PFSK-1 (cell line): ENCODE measurements around the gene MIER1.

Experiments
- FOXP2 ChIP-seq: optimal IDR thresholded peaks from 2 replicates; pipeline ENCODE3; 2011; ENCODE audit warnings: borderline replicate concordance, control low read depth, inconsistent platforms; ENCODE audit not compliant: insufficient read depth; ENCODE audit errors: extremely low read length, extremely low read depth
- POLR2AphosphoS5 ChIP-seq: IDR thresholded peaks from 2 replicates; pipeline ENCODE4 v1.6.1; 2012; ENCODE audit warnings: low read depth, mild to moderate bottlenecking, control low read depth, low read length, moderate library complexity
- SIN3A ChIP-seq: IDR thresholded peaks from 2 replicates; pipeline ENCODE4 v1.6.1; 2012; ENCODE audit warnings: mild to moderate bottlenecking, low read length, moderate library complexity, borderline replicate concordance; ENCODE audit not compliant: insufficient read depth
- TAF1 ChIP-seq: IDR thresholded peaks from 2 replicates; pipeline ENCODE4 v1.6.1; 2012; ENCODE audit warnings: low read length, control low read depth, borderline replicate concordance; ENCODE audit not compliant: insufficient read depth
- TF ChIP-seq, protein P1 (sequence below), 2 experiments: IDR thresholded peaks; 2 replicates each; pipeline versions ENCODE4 v1.6.1 to v1.8.0; 2011 to 2012; ENCODE audit warnings: low read depth in 2 of 2, low read length in 2 of 2, control low read depth in 1 of 2, inconsistent platforms in 1 of 2, mild to moderate bottlenecking in 1 of 2, moderate library complexity in 1 of 2; ENCODE audit not compliant: insufficient read depth in 1 of 2

MIER1 gene

DNA sequence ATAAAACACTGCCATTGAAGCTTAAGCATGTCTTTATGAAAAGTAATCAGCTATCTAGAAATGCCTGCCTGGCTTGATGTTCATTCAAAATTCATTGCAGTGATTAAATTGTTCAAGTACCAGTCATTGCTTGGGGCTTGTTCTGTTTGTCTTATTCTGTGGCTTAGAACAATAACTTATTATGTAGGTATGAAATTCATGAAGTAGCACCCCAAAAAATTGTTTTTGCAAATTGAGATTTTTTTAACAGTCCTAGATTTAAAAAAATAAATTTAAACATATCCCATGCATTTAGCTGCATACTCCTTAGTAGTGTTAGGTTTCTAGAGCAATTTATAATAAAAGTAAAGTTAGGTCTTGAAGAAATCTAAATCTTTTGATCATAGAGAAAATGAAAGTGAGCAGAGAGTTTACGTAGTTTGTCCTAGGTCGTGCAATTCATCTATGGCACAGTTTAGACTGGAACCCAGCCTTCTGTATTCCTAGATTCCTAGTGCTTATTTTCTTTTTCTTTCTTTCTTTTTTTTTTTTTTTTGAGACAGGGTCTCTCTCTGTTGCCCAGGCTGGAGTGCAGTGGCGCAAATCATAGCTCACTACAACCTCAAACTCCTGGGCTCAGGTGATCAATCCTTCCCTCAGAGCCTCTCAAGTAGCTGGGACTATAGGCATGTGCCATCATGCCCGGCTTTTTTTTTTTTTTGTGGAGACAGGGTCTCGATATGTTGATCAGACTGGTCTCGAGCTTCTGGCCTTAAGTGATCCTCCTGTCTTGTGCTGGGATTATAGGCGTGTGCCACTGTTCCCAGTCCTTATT lies 9.3 kb downstream of the MIER1 start:
- TF ChIP-seq SIN3A = no peak

DNA sequence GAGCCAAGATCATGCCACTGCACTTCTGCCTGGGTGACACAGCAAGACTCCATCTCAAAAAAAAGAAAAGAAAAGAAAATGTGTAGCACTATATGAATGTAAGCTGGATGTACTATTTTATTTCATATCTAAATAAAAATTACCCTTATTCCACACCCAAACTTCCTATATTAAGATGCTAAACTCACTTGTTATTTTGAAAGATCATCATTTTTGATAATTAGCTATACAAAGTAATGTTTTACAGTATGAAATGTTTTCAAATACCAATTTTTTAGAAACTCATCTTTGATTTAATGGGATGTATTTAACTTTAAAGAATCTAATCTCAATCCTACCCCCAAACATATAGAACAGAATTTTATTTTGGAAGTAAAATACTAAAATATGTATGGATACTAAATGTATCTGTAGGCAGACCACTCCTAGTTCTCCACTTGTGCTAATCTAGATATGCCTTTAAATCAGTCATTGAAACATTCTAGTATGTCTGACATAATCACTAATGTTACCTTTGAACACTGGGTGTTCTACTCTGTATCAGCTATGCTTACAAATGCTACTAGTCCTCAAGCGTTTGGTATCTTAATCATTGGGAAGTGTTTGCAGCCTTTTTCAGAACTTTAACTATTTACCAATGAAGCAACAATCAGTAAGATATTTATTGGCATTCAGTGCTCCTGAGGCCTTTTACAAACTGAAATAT lies 12.9 kb downstream of the MIER1 start:
- TF ChIP-seq POLR2AphosphoS5 (no peak), TAF1 (no peak), FOXP2 (no peak), SIN3A (no peak)
- TF ChIP-seq, protein P1, sequence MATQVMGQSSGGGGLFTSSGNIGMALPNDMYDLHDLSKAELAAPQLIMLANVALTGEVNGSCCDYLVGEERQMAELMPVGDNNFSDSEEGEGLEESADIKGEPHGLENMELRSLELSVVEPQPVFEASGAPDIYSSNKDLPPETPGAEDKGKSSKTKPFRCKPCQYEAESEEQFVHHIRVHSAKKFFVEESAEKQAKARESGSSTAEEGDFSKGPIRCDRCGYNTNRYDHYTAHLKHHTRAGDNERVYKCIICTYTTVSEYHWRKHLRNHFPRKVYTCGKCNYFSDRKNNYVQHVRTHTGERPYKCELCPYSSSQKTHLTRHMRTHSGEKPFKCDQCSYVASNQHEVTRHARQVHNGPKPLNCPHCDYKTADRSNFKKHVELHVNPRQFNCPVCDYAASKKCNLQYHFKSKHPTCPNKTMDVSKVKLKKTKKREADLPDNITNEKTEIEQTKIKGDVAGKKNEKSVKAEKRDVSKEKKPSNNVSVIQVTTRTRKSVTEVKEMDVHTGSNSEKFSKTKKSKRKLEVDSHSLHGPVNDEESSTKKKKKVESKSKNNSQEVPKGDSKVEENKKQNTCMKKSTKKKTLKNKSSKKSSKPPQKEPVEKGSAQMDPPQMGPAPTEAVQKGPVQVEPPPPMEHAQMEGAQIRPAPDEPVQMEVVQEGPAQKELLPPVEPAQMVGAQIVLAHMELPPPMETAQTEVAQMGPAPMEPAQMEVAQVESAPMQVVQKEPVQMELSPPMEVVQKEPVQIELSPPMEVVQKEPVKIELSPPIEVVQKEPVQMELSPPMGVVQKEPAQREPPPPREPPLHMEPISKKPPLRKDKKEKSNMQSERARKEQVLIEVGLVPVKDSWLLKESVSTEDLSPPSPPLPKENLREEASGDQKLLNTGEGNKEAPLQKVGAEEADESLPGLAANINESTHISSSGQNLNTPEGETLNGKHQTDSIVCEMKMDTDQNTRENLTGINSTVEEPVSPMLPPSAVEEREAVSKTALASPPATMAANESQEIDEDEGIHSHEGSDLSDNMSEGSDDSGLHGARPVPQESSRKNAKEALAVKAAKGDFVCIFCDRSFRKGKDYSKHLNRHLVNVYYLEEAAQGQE (IDR thresholded peaks at IDR 0.05; ENCODE audit: insufficient read depth in 1 of 2, low read depth in 2 of 2, low read length in 2 of 2) = no peak

DNA sequence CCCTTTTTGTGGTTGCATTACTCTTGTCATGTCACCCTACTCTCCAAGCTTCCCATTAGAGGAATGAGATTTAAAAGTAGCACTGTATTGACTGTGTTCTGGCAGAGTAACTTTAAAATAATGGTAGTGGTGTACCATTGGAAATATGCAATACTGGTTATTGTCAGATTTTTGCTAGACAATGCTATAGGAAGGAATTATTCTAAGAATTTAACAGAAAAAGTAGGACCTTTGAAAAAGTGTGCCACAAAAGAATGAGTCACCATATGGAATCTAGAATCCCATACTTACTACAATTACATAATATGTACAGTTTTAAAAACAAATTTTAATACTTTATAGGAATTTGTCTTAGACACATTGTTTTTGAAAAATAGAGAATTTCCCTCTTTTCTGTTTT lies 13.8 kb downstream of the MIER1 start:
- TF ChIP-seq SIN3A = no peak

DNA sequence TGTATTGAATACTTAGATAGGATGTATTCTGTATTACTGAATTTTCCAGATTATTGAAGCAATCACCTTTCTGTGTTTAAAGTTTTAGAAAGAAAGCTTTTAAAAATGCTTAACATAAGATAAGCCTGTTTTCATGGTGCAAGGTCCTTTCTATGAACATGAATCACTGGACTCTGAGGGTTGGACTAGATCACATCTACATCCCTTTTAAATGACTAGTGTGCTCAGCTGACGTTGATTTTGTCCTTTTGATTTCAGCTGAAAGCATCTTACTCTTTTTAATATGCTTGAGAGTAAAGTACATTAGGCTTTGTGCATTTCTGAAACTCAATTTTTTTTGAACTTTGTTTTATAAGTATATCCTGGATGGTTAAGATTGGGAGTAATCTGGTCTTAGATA lies 16.2 kb downstream of the MIER1 start:
- TF ChIP-seq SIN3A (no peak), POLR2AphosphoS5 (no peak), FOXP2 (no peak), TAF1 (no peak)
- TF ChIP-seq, protein P1 (IDR thresholded peaks at IDR 0.05; ENCODE audit: insufficient read depth in 1 of 2, low read depth in 2 of 2, low read length in 2 of 2) = no peak

DNA sequence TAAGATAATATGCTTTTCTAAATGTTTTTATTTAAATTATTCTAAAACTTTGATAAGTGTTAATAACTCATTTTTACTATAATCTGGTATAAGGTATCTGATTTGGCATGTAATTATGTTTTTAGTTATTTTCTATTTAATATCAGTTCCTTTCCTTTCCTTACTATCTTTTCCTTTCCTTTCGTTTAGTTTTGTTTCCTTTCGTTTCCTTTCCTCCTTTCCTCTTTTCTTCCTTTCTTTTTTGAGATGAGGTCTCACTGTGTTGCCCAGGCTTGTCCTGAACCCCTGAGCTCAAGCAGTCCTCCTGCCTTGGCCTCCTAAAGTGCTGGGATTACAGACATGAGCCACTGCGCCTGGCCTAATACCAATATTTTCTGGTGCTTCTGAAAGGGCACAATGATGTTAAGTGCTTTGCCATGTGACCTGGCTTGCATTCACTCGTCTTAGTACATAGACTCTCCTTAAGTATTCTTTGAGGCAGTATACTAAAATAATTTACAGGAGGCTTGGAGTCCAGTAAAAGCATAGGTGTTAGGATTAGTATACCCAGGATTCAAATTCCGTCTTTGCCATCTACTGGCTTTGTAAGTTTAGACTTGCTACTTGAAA lies 18.7 kb downstream of the MIER1 start:
- TF ChIP-seq POLR2AphosphoS5 (no peak), TAF1 (no peak), FOXP2 (no peak)

DNA sequence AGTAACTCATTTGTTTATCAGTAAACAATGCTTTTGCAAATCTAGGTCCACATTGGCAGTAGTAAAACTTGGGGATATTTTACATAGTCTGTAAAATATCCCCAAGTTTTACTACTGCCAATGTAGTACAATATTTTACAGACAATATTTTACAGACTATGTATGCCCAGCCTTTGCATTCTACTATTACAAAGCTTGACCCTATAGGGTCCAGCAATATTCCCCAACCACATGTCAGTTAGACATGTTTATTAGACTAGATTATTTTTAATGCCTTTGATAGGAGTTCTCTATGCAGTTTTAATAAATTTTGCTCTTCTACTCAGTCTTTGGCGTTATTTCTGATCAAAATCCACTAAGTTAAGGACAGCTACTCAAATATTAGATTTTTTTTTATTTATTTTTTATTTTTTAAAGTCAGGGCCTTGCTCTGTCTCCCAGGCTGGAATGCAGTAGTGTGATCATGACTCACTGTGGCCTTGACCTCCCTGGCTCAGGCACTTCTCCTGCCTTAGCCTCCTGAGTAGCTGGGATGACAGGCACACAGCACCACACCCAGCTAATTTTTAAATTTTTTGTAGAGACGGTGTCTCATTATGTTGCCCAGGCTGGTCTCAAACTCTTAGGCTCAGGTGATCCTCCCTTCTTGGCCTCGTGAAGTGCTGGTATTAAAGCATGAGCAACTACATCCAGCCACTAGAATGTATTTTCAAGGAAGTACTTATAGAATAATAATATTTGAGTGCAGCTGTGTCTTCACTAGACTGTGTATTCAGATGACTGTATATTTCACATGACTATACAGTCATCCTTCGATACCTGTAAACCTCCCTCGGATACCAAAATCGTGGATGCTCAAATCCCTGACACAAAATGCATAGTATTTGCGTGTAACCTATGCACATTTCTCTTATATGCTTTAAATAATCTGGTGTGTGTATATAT lies 19.8 kb downstream of the MIER1 start:
- TF ChIP-seq, protein P1 (IDR thresholded peaks at IDR 0.05; ENCODE audit: insufficient read depth in 1 of 2, low read depth in 2 of 2, low read length in 2 of 2) = no peak
- TF ChIP-seq TAF1 = no peak
- no peak for TF ChIP-seq SIN3A
- no peak for TF ChIP-seq FOXP2
- no peak for TF ChIP-seq POLR2AphosphoS5
